ENCODE results near the gene VPS39.
A peak's percentile ranks its signal among the peaks of the same experiment; 100 is the strongest.

The VPS39 gene

GRCh38 chr15:42121021-42121420 lies 87.1 kb downstream of the VPS39 start:
- DNase-seq = no peak

GRCh38 chr15:42120285-42120684 lies 87.8 kb downstream of the VPS39 start:
- DNase-seq = no peak

- no peak for DNase-seq
Measured at GRCh38 chr15:42119446-42119760, 88.7 kb downstream of the VPS39 start.

- DNase-seq = peak; percentile 15 to 33
Measured at GRCh38 chr15:42118650-42119445, 89.3 kb downstream of the VPS39 start.

- no peak for DNase-seq
Measured at GRCh38 chr15:42111924-42112323, 96.2 kb downstream of the VPS39 start.

- no peak for DNase-seq
Measured at GRCh38 chr15:42110367-42110766, 97.7 kb downstream of the VPS39 start.

GRCh38 chr15:42108806-42109205 lies 99.3 kb downstream of the VPS39 start:
- DNase-seq = no peak

All from NCI-H187 (cell line).